ENCODE results near the gene ANKLE2. TPM values are rescaled to one million over a fixed set of nuclear protein-coding genes. Genes with fewer than 3 reads are reported as not detected.

The ANKLE2 gene
- total and polyA plus RNA-seq, 3 experiments from 2014 or later = 40.6 to 119 (median 114) TPM

GRCh38 chr12:132719954-132720324 is 41.7 kb downstream of the ANKLE2 start:
- Histone ChIP-seq H3K4me3 (ENCODE audit: low read length) (no peak overlapping the region), H3K27ac (ENCODE audit: low read depth, low read length) (no peak overlapping the region), H3K36me3 (ENCODE audit: insufficient read depth, low read length) (peaks cover 25% of the 10 kb centered on the region), H3K4me1 (ENCODE audit: insufficient read depth, low read length) (no peaks in the 10 kb centered on the region), H3K27me3 (ENCODE audit: insufficient read depth, low read length, poor library complexity, severe bottlenecking) (no peaks in the 10 kb centered on the region), H3K9me3 (ENCODE audit: low read length) (no peaks in the 10 kb centered on the region)
- H3K36me3 Mint-ChIP-seq = peaks cover 0 to 74% (median 7%) of the 10 kb centered on the region in 3 donors
- no peak overlapping the region for H3K4me3 Mint-ChIP-seq
- no peaks in the 10 kb centered on the region for H3K4me1 Mint-ChIP-seq
- no peaks in the 10 kb centered on the region for H3K27me3 Mint-ChIP-seq
- peak overlapping the region in 1 of 8 donors; percentile 36 for H3K27ac Mint-ChIP-seq
- no peak for DNase-seq
- ChIA-PET CTCF (no interaction called here), POLR2A (no interaction called here)
- H3K9me3 Mint-ChIP-seq = no peaks in the 10 kb centered on the region

- DNase-seq = no peak
- H3K27me3 Mint-ChIP-seq = no peaks in the 10 kb centered on the region
- Histone ChIP-seq H3K4me3 (ENCODE audit: low read length) (no peak overlapping the region), H3K36me3 (ENCODE audit: insufficient read depth, low read length) (peaks cover 30% of the 10 kb centered on the region), H3K27ac (ENCODE audit: low read depth, low read length) (no peak overlapping the region), H3K9me3 (ENCODE audit: low read length) (no peaks in the 10 kb centered on the region), H3K4me1 (ENCODE audit: insufficient read depth, low read length) (no peaks in the 10 kb centered on the region), H3K27me3 (ENCODE audit: insufficient read depth, low read length, poor library complexity, severe bottlenecking) (no peaks in the 10 kb centered on the region)
- H3K9me3 Mint-ChIP-seq = no peaks in the 10 kb centered on the region
- H3K4me3 Mint-ChIP-seq = no peak overlapping the region
- peak overlapping the region in 1 of 8 donors; percentile 81 for H3K27ac Mint-ChIP-seq
- H3K4me1 Mint-ChIP-seq = peaks cover 3% of the 10 kb centered on the region in 3 donors
- H3K36me3 Mint-ChIP-seq = peaks cover 0 to 75% (median 10%) of the 10 kb centered on the region in 3 donors
- ChIA-PET CTCF (no interaction called here), POLR2A (no interaction called here)
These were observed 42.3 kb downstream of the ANKLE2 start for GRCh38 chr12:132719141-132719953.

DNA sequence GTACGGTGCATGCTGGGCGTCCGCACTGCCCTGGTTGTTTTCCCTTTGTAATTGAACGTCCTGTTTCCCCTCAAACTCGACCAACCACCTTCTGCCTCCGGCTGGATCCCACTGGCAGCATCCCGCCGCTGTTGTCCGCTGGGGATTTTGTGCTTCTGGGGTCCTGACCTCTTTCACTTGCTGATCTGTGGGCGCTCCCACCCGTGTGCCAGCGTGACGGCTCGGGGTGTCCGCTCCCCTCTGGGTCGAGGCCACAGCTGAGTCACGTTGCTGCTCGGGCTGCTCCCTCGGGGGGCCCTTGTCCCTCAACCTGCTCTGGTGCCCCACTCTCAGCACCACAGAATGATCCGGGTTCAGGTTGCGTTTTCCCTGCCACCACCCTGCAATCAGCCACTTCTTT is 43.0 kb downstream of the ANKLE2 start:
- Histone ChIP-seq H3K4me3 (ENCODE audit: low read length) (no peak overlapping the region), H3K27me3 (ENCODE audit: insufficient read depth, low read length, poor library complexity, severe bottlenecking) (no peaks in the 10 kb centered on the region), H3K36me3 (ENCODE audit: insufficient read depth, low read length) (peaks cover 27% of the 10 kb centered on the region), H3K27ac (ENCODE audit: low read depth, low read length) (no peak overlapping the region), H3K9me3 (ENCODE audit: low read length) (no peaks in the 10 kb centered on the region), H3K4me1 (ENCODE audit: insufficient read depth, low read length) (no peaks in the 10 kb centered on the region)
- H3K27me3 Mint-ChIP-seq = no peaks in the 10 kb centered on the region
- H3K4me1 Mint-ChIP-seq = peaks cover 3 to 8% (median 4%) of the 10 kb centered on the region in 3 donors
- peak overlapping the region in 1 of 8 donors; percentile 81 for H3K27ac Mint-ChIP-seq
- peaks cover 0 to 70% (median 10%) of the 10 kb centered on the region in 3 donors for H3K36me3 Mint-ChIP-seq
- CTCF ChIA-PET = no interaction called here
- no peak for DNase-seq
- POLR2A ChIA-PET = no interaction called here
- H3K9me3 Mint-ChIP-seq = no peaks in the 10 kb centered on the region
- H3K4me3 Mint-ChIP-seq = peak overlapping the region in 1 of 7 donors; percentile 52

- no peak for DNase-seq
- Mint-ChIP-seq H3K4me3 (no peak overlapping the region), H3K27me3 (no peaks in the 10 kb centered on the region), H3K36me3 (peaks cover 0 to 65% (median 10%) of the 10 kb centered on the region in 3 donors), H3K9me3 (no peaks in the 10 kb centered on the region), H3K4me1 (peaks cover 5 to 17% (median 12%) of the 10 kb centered on the region in 3 donors), H3K27ac (peak overlapping the region in 2 of 8 donors; percentile 10 to 27)
- H3K9me3 ChIP-seq (ENCODE audit: low read length) = no peaks in the 10 kb centered on the region
- no peaks in the 10 kb centered on the region for H3K27me3 ChIP-seq (ENCODE audit: insufficient read depth, low read length, poor library complexity, severe bottlenecking)
- H3K4me3 ChIP-seq (ENCODE audit: low read length) = no peak overlapping the region
- ChIA-PET POLR2A (no interaction called here), CTCF (no interaction called here)
- H3K36me3 ChIP-seq (ENCODE audit: insufficient read depth, low read length) = peaks cover 27% of the 10 kb centered on the region
- no peak overlapping the region for H3K27ac ChIP-seq (ENCODE audit: low read depth, low read length)
- no peaks in the 10 kb centered on the region for H3K4me1 ChIP-seq (ENCODE audit: insufficient read depth, low read length)
These were observed 43.9 kb downstream of the ANKLE2 start for GRCh38 chr12:132717531-132718387.

DNA sequence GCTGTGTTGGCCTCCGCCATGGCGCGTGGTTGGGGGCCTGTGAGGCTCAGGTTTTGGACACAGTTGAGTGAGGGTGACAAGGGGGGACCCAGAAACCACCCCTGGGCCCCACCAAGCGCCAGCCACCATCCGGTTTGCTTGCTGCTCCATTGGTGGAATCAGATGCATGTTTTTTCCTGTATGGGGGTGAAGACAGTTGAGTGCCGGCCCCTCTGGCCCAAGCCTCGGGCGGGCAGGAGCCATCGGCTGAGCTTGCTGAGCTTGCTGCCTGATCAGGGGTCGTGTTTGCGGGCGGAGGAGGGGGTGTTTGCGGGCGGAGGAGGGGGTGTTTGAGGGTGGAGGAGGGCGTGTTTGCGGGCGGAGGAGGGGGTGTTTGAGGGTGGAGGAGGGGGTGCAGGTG is 44.6 kb downstream of the ANKLE2 start:
- DNase-seq = no peak
- Mint-ChIP-seq H3K4me3 (no peak overlapping the region), H3K9me3 (no peaks in the 10 kb centered on the region), H3K36me3 (peaks cover 0 to 63% (median 10%) of the 10 kb centered on the region in 3 donors), H3K4me1 (peaks cover 8 to 22% (median 16%) of the 10 kb centered on the region in 3 donors), H3K27me3 (no peaks in the 10 kb centered on the region), H3K27ac (peak overlapping the region in 1 of 8 donors; percentile 10)
- ChIA-PET CTCF (no interaction called here), POLR2A (no interaction called here)
- no peak overlapping the region for H3K4me3 ChIP-seq (ENCODE audit: low read length)
- no peaks in the 10 kb centered on the region for H3K9me3 ChIP-seq (ENCODE audit: low read length)
- H3K27ac ChIP-seq (ENCODE audit: low read depth, low read length) = no peak overlapping the region
- H3K4me1 ChIP-seq (ENCODE audit: insufficient read depth, low read length) = peaks cover 3% of the 10 kb centered on the region
- H3K36me3 ChIP-seq (ENCODE audit: insufficient read depth, low read length) = peaks cover 27% of the 10 kb centered on the region
- no peaks in the 10 kb centered on the region for H3K27me3 ChIP-seq (ENCODE audit: insufficient read depth, low read length, poor library complexity, severe bottlenecking)

DNA sequence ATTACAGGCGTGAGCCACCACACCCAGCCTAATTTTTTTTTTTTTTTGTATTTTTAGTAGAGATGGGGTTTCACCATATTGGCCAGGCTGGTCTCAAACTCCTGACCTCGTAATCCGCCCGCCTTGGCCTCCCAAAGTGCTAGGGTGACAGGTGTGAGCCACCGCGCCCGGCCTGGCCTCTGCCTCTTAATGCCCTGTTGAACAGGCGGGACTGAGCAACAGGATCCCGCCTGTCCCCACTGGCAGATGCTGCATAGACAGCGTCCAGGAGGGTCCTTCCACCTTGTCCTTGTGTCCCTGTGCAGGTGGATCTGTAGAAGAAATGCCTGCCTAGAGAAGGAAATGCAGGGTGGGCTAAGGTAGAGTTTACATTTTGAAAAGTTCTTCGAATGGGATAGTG is 45.3 kb downstream of the ANKLE2 start:
- ChIA-PET CTCF (no interaction called here), POLR2A (interaction anchor here (0.7 kb wide), 1 partner anchor 79 kb away, joined by 4 read pairs; no protein-coding TSS in a partner anchor)
- no peaks in the 10 kb centered on the region for H3K9me3 Mint-ChIP-seq
- no peaks in the 10 kb centered on the region for H3K27me3 Mint-ChIP-seq
- H3K27ac ChIP-seq (ENCODE audit: low read depth, low read length) = no peak overlapping the region
- peaks cover 0 to 58% (median 10%) of the 10 kb centered on the region in 3 donors for H3K36me3 Mint-ChIP-seq
- peaks cover 27% of the 10 kb centered on the region for H3K36me3 ChIP-seq (ENCODE audit: insufficient read depth, low read length)
- no peak overlapping the region for H3K4me3 ChIP-seq (ENCODE audit: low read length)
- H3K4me1 Mint-ChIP-seq = peaks cover 10 to 28% (median 23%) of the 10 kb centered on the region in 3 donors
- H3K27me3 ChIP-seq (ENCODE audit: insufficient read depth, low read length, poor library complexity, severe bottlenecking) = no peaks in the 10 kb centered on the region
- no peak overlapping the region for H3K27ac Mint-ChIP-seq
- peaks cover 9% of the 10 kb centered on the region for H3K4me1 ChIP-seq (ENCODE audit: insufficient read depth, low read length)
- H3K4me3 Mint-ChIP-seq = no peak overlapping the region
- DNase-seq = no peak
- no peaks in the 10 kb centered on the region for H3K9me3 ChIP-seq (ENCODE audit: low read length)

DNA sequence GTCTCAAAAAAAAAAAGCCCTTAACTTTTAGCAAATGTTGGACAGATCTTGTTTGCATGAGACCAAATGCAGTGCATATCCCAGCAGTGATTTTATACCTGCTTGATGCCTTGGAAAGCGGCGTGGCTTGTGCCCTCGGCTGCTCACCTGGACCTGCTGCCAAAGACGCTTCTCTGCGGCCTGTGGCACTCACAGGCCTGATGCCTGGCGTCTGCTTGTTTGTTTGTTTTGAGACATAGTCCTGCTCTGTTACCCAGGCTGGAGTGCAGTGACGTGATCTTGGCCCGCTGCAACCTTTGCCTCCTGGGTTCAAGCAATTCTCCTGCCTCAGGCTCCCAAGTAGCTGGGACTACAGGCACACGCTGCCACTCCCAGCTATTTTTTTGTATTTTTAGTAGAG is 45.8 kb downstream of the ANKLE2 start:
- Histone ChIP-seq H3K27me3 (ENCODE audit: insufficient read depth, low read length, poor library complexity, severe bottlenecking) (no peaks in the 10 kb centered on the region), H3K9me3 (ENCODE audit: low read length) (no peaks in the 10 kb centered on the region), H3K4me3 (ENCODE audit: low read length) (no peak overlapping the region), H3K4me1 (ENCODE audit: insufficient read depth, low read length) (peaks cover 10% of the 10 kb centered on the region), H3K27ac (ENCODE audit: low read depth, low read length) (no peak overlapping the region), H3K36me3 (ENCODE audit: insufficient read depth, low read length) (peaks cover 23% of the 10 kb centered on the region)
- Mint-ChIP-seq H3K27ac (peak overlapping the region in 1 of 8 donors; percentile 21), H3K4me3 (no peak overlapping the region), H3K9me3 (no peaks in the 10 kb centered on the region), H3K4me1 (peaks cover 10 to 30% (median 24%) of the 10 kb centered on the region in 3 donors), H3K36me3 (peaks cover 0 to 54% (median 8%) of the 10 kb centered on the region in 3 donors), H3K27me3 (no peaks in the 10 kb centered on the region)
- ChIA-PET POLR2A (interaction anchor here (0.7 kb wide), 1 partner anchor 79 kb away, joined by 4 read pairs; no protein-coding TSS in a partner anchor), CTCF (no interaction called here)
- no peak for DNase-seq

GRCh38 chr12:132713123-132713522 is 48.5 kb downstream of the ANKLE2 start:
- Histone ChIP-seq H3K36me3 (ENCODE audit: insufficient read depth, low read length) (peaks cover 10% of the 10 kb centered on the region), H3K27ac (ENCODE audit: low read depth, low read length) (no peak overlapping the region), H3K9me3 (ENCODE audit: low read length) (no peaks in the 10 kb centered on the region), H3K4me3 (ENCODE audit: low read length) (no peak overlapping the region), H3K27me3 (ENCODE audit: insufficient read depth, low read length, poor library complexity, severe bottlenecking) (no peaks in the 10 kb centered on the region), H3K4me1 (ENCODE audit: insufficient read depth, low read length) (peaks cover 17% of the 10 kb centered on the region)
- H3K4me3 Mint-ChIP-seq = peak overlapping the region in 4 of 7 donors; percentile 13 to 85 (median 42)
- H3K9me3 Mint-ChIP-seq = peaks cover 0 to 8% (median 5%) of the 10 kb centered on the region in 5 donors
- POLR2A ChIA-PET = no interaction called here
- H3K36me3 Mint-ChIP-seq = peaks cover 0 to 36% (median 3%) of the 10 kb centered on the region in 3 donors
- H3K27me3 Mint-ChIP-seq = no peaks in the 10 kb centered on the region
- no peak for DNase-seq
- H3K27ac Mint-ChIP-seq = peak overlapping the region in 1 of 8 donors; percentile 73
- peaks cover 15 to 34% (median 29%) of the 10 kb centered on the region in 3 donors for H3K4me1 Mint-ChIP-seq
- CTCF ChIA-PET = interaction anchor here (1.0 to 1.1 kb wide), 2 partner anchors 55 to 298 kb away, joined by 3 read pairs; no protein-coding TSS in a partner anchor
